GM19351 (cell line): ENCODE data around the gene CLIC3.

Experiments
- ATAC-seq: cut with Tn5 transposase; IDR thresholded peaks from one replicate; pipeline ENCODE4 v1.9.1; 2021; ENCODE audit warnings: mild to moderate bottlenecking, moderate library complexity; ENCODE audit not compliant: unreplicated experiment

Gene CLIC3

GRCh38 chr9:136954270-136955083, 41.9 kb downstream of the CLIC3 start:
- ATAC-seq, result no peak

- no peak for ATAC-seq
Measured at GRCh38 chr9:136953771-136954269, 42.5 kb downstream of the CLIC3 start.

GRCh38 chr9:136952876-136953770, 43.2 kb downstream of the CLIC3 start:
- no peak for ATAC-seq

GRCh38 chr9:136952321-136952850, 44.0 kb downstream of the CLIC3 start:
- ATAC-seq, result no peak

- ATAC-seq, result no peak
Measured at GRCh38 chr9:136951541-136952320, 44.6 kb downstream of the CLIC3 start, which contains the start of gene LCN12. TSS of gene LCN12 (plus strand) at chr9:136952273. CDS start at chr9:136952328, 55 bp downstream.

GRCh38 chr9:136950656-136951276, 45.6 kb downstream of the CLIC3 start:
- ATAC-seq, result no peak

- ATAC-seq, result peak; percentile 90
Measured at GRCh38 chr9:136949817-136950655, 46.3 kb downstream of the CLIC3 start.

- ATAC-seq, result no peak
Measured at GRCh38 chr9:136949239-136949816, 47.0 kb downstream of the CLIC3 start.

GRCh38 chr9:136947955-136948510, 48.3 kb downstream of the CLIC3 start:
- no peak for ATAC-seq

GRCh38 chr9:136947028-136947891, 49.1 kb downstream of the CLIC3 start:
- ATAC-seq, result no peak

- no peak for ATAC-seq
Measured at GRCh38 chr9:136946228-136947027, 49.9 kb downstream of the CLIC3 start.

GRCh38 chr9:136945333-136946227, 50.8 kb downstream of the CLIC3 start:
- ATAC-seq, result no peak
